Brain pericyte (primary cell): ENCODE measurements around the gene PLEKHH3.

ENCODE experiments used
- DNase-seq: peaks from one replicate; pipeline ENCODE4 v3.0.0-alpha.2; 2012; ENCODE audit warnings: low read depth, low spot score

The PLEKHH3 gene

GRCh38 chr17:42676424-42677011 is at the start of gene PLEKHH3:
Gene PLEKHH3 (minus strand): TSS chr17:42676994. CDS start chr17:42676563, 431 bp downstream.
- DNase-seq: no peak

GRCh38 chr17:42725143-42725542 is 48.3 kb upstream of the PLEKHH3 start:
- DNase-seq: no peak

GRCh38 chr17:42723636-42724035 is 46.8 kb upstream of the PLEKHH3 start:
- no peak for DNase-seq

- no peak for DNase-seq
Observed at GRCh38 chr17:42720996-42721583, 44.3 kb upstream of the PLEKHH3 start.

GRCh38 chr17:42709561-42709960 is 32.8 kb upstream of the PLEKHH3 start:
- no peak for DNase-seq

GRCh38 chr17:42708588-42708987 is 31.8 kb upstream of the PLEKHH3 start:
- no peak for DNase-seq

GRCh38 chr17:42706732-42707131 is 29.9 kb upstream of the PLEKHH3 start:
- no peak for DNase-seq

- DNase-seq: no peak
Observed at GRCh38 chr17:42704837-42705494, 28.2 kb upstream of the PLEKHH3 start.

- DNase-seq: no peak
Observed at GRCh38 chr17:42704490-42704836, 27.7 kb upstream of the PLEKHH3 start.

- no peak for DNase-seq
Observed at GRCh38 chr17:42702446-42702845, 25.7 kb upstream of the PLEKHH3 start.

- DNase-seq: no peak
Observed at GRCh38 chr17:42700586-42701289, 23.9 kb upstream of the PLEKHH3 start.

- DNase-seq: no peak
Observed at GRCh38 chr17:42699415-42699740, 22.6 kb upstream of the PLEKHH3 start.

GRCh38 chr17:42698736-42699414 is 22.1 kb upstream of the PLEKHH3 start:
- DNase-seq: no peak

- no peak for DNase-seq
Observed at GRCh38 chr17:42697108-42697811, 20.5 kb upstream of the PLEKHH3 start.

GRCh38 chr17:42695500-42695899 is 18.7 kb upstream of the PLEKHH3 start:
- no peak for DNase-seq

GRCh38 chr17:42694524-42694923 is 17.7 kb upstream of the PLEKHH3 start:
- DNase-seq: no peak

GRCh38 chr17:42692489-42692888 is 15.7 kb upstream of the PLEKHH3 start:
- no peak for DNase-seq

- no peak for DNase-seq
Observed at GRCh38 chr17:42691021-42691545, 14.3 kb upstream of the PLEKHH3 start.

GRCh38 chr17:42690596-42690995 is 13.8 kb upstream of the PLEKHH3 start:
- DNase-seq: no peak

- no peak for DNase-seq
Observed at GRCh38 chr17:42687707-42688320, 11.0 kb upstream of the PLEKHH3 start.
